ENCODE measurements around the gene FOXS1.

DNA sequence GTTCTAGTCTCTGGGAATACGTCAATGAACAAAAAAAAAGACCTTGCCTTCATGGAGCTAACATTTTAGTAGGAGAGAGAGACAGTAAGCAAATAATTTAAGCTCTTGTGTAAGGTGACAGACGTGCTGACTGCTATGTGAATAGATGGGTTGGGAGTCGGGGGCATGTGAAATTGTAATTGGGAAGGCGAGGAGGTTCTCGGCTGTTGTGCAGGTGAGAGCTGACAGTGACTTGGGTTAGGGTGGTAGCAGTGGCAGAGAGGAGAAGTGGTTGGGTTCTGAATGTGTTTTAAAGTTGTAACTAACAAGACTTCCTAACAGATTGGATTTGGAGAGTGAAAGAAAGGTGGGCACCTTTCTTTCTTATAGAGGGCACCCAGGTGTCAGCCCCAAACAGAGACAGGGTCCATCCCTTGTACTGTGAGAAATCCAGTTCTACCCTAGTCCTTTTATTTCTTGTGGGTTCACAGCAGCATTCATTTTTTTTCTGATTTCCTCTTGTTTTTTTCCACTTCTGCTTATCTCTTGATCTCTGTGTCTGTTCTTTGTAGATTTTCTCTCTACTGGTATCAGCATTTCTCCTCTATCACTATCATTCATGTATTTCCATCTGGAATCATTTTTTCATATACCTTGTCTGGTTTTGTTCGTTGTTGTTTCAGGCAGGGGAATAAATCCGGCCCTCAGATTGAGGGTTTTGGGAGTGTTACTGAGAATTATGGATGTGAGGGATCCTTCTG lies 41.7 kb downstream of the FOXS1 start:
- TF ChIP-seq TAF1 (IDR thresholded peaks at IDR 0.05; ENCODE audit: low read depth) (no peak), EP300 (IDR thresholded peaks at IDR 0.05; ENCODE audit: borderline replicate concordance) (no peak), YY1 (IDR thresholded peaks at IDR 0.05; ENCODE audit: low read depth) (no peak), RAD21 (IDR thresholded peaks at IDR 0.05; ENCODE audit: low read depth) (no peak), TCF12 (IDR thresholded peaks at IDR 0.05; ENCODE audit: low read depth) (no peak), CREB1 (IDR thresholded peaks at IDR 0.05; ENCODE audit: low read depth) (no peak), CEBPB (IDR thresholded peaks at IDR 0.05) (no peak), NFIC (IDR thresholded peaks at IDR 0.05) (no peak), EGR1 (IDR thresholded peaks at IDR 0.05) (no peak), FOXM1 (IDR thresholded peaks at IDR 0.05; ENCODE audit: borderline replicate concordance, low read depth) (no peak), MAX (IDR thresholded peaks at IDR 0.05) (no peak)
- TF ChIP-seq, protein P1, sequence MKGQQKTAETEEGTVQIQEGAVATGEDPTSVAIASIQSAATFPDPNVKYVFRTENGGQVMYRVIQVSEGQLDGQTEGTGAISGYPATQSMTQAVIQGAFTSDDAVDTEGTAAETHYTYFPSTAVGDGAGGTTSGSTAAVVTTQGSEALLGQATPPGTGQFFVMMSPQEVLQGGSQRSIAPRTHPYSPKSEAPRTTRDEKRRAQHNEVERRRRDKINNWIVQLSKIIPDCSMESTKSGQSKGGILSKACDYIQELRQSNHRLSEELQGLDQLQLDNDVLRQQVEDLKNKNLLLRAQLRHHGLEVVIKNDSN (IDR thresholded peaks at IDR 0.05) = no peak
- TF ChIP-seq, protein P2, sequence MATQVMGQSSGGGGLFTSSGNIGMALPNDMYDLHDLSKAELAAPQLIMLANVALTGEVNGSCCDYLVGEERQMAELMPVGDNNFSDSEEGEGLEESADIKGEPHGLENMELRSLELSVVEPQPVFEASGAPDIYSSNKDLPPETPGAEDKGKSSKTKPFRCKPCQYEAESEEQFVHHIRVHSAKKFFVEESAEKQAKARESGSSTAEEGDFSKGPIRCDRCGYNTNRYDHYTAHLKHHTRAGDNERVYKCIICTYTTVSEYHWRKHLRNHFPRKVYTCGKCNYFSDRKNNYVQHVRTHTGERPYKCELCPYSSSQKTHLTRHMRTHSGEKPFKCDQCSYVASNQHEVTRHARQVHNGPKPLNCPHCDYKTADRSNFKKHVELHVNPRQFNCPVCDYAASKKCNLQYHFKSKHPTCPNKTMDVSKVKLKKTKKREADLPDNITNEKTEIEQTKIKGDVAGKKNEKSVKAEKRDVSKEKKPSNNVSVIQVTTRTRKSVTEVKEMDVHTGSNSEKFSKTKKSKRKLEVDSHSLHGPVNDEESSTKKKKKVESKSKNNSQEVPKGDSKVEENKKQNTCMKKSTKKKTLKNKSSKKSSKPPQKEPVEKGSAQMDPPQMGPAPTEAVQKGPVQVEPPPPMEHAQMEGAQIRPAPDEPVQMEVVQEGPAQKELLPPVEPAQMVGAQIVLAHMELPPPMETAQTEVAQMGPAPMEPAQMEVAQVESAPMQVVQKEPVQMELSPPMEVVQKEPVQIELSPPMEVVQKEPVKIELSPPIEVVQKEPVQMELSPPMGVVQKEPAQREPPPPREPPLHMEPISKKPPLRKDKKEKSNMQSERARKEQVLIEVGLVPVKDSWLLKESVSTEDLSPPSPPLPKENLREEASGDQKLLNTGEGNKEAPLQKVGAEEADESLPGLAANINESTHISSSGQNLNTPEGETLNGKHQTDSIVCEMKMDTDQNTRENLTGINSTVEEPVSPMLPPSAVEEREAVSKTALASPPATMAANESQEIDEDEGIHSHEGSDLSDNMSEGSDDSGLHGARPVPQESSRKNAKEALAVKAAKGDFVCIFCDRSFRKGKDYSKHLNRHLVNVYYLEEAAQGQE (IDR thresholded peaks at IDR 0.05; ENCODE audit: low read depth) = no peak
